Sigmoid colon (tissue), 7 donors: ENCODE results near the gene PCDHA8. TPM values are rescaled to one million over a fixed set of nuclear protein-coding genes. Genes with fewer than 3 reads are reported as not detected.
A peak's percentile ranks its signal among the peaks of the same experiment; 100 is the strongest.
"Not testable (repeated sequence)": the region's sequence is repeated elsewhere in the genome, so short reads cannot be mapped to it uniquely, and the experiment has no call there.

Experiments used
- DNase-seq: peaks from one replicate; pipeline ENCODE4 v3.0.0-alpha.2; 2019
- H3K27ac ChIP-seq, 4 donors: fragments of 200-600 bp; sonication (generic); one replicate each; pipeline ENCODE4 v1.5.1; 2016 to 2019; ENCODE audit warnings: mild to moderate bottlenecking in 1 of 4
- H3K27me3 ChIP-seq, 3 donors: fragments of 200-600 bp; sonication (generic); one replicate each; pipeline ENCODE4 v1.5.1; 2019; ENCODE audit warnings: mild to moderate bottlenecking in 1 of 3
- H3K36me3 ChIP-seq, 4 donors: fragments of 200-600 bp; sonication (generic); one replicate each; pipeline ENCODE4 v1.5.1; 2016 to 2019
- H3K4me1 ChIP-seq, 4 donors: fragments of 200-600 bp; sonication (generic); one replicate each; pipeline ENCODE4 v1.5.1; 2017 to 2019
- H3K4me3 ChIP-seq, 4 donors: fragments of 200-600 bp; sonication (generic); one replicate each; pipeline ENCODE4 v1.5.1; 2017 to 2019; ENCODE audit warnings: mild to moderate bottlenecking in 2 of 4, moderate library complexity in 1 of 4
- H3K9me3 ChIP-seq, 4 donors: fragments of 200-600 bp in 3 of 4; sonication (generic) in 3 of 4; one replicate each; pipeline versions ENCODE4 v1.5.1 to v1.6.1; 2013 to 2019
- EP300 ChIP-seq, 4 donors: sonication (generic); formaldehyde crosslinking; IDR thresholded peaks; one replicate each; pipeline ENCODE4 v1.6.1; 2017; ENCODE audit warnings: antibody characterized with exemption in 4 of 4
- POLR2A ChIP-seq, 2 donors: fragments of 450-650 bp; IDR thresholded peaks; one replicate each; pipeline ENCODE4 v1.6.1; 2016; ENCODE audit warnings: antibody characterized with exemption in 2 of 2, mild to moderate bottlenecking in 2 of 2, moderate library complexity in 2 of 2
- POLR2AphosphoS5 ChIP-seq, 4 donors: sonication (generic); formaldehyde crosslinking; IDR thresholded peaks; one replicate each; pipeline ENCODE4 v1.6.1; 2017; ENCODE audit warnings: antibody characterized with exemption in 4 of 4
- WGBS, 2 donors: extraction: QIAGEN DNeasy Blood & Tissue Kit; methylation state at CpG; one replicate each; pipeline ENCODE4 v1.1.7; 2013; 5-methylcytosine and 5-hydroxymethylcytosine counted together
- intact Hi-C: fragments of 100-400 bp; cut with DNase I; formaldehyde crosslinking; loops from one replicate; pipeline ENCODE4 v1.15.1; 2023
- polyA plus RNA-seq, 3 donors: library from polyadenylated mRNA; stranded (reverse); fragments of 200-250 nt; gene quantifications; one replicate each; pipeline ENCODE4 v1.2.3, GENCODE V29; 2013
- total RNA-seq, 4 donors: library from RNA; depleted of rRNA; stranded (reverse); fragments of >200 nt; gene quantifications; one replicate each; pipeline ENCODE4 v1.1.0, GENCODE V29; 2016
- TF ChIP-seq, protein P1 (sequence below), 4 experiments: fragments of 450-650 bp in 3 of 4; fragments of 200-600 bp in 1 of 4; IDR thresholded peaks; one replicate each; pipeline ENCODE4 v1.5.1; 2016 to 2019; ENCODE audit warnings: antibody characterized with exemption in 4 of 4, mild to moderate bottlenecking in 3 of 4, moderate library complexity in 2 of 4
- donor health status: healthy with polysubstance abuse.
- donor health status: Bipolar disorder and iron deficiency.
- donor health status: healthy.

PCDHA8 gene
- total and polyA plus RNA-seq, 7 donors = 0.49 TPM; not detected in 6

DNA sequence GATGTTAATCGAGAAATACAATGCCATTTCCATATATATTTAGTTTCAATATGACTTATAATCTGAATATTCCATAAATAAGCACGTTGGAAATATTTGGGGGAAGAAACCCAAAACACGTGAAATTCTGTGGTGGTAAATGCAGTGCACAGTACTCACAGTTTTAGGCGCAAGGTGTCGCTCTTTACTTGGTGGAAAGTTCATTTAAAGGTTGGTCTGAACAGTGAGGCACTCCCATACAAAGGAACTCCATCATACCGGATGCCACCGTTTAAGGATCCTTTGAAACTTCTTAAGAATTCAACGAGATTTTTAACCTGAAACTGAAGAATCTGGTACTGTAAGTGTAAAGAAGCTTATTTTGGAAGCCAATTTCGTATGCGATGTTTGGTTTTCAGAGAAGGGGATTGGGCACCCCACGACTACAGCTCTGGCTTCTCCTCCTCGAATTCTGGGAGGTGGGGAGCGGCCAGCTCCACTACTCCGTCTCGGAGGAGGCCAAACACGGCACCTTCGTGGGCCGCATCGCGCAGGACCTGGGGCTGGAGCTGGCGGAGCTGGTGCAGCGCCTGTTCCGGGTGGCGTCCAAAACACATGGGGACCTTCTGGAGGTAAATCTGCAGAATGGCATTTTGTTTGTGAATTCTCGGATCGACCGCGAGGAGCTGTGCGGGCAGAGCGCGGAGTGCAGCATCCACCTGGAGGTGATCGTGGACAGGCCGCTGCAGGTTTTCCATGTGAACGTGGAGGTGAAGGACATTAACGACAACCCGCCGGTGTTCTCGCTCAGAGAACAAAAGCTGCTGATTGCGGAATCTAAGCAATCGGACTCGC is 28.0 kb downstream of the PCDHA8 start, which contains the start of gene PCDHA11:
TSS of gene PCDHA11 (plus strand) at position 237 of the 834 bp plus-strand sequence. CDS start at position 384, 147 bp downstream.
- TF ChIP-seq POLR2A (IDR thresholded peaks at IDR 0.05) (no peak), POLR2AphosphoS5 (IDR thresholded peaks at IDR 0.05) (no peak), EP300 (IDR thresholded peaks at IDR 0.05) (no peak)
- TF ChIP-seq, protein P1, sequence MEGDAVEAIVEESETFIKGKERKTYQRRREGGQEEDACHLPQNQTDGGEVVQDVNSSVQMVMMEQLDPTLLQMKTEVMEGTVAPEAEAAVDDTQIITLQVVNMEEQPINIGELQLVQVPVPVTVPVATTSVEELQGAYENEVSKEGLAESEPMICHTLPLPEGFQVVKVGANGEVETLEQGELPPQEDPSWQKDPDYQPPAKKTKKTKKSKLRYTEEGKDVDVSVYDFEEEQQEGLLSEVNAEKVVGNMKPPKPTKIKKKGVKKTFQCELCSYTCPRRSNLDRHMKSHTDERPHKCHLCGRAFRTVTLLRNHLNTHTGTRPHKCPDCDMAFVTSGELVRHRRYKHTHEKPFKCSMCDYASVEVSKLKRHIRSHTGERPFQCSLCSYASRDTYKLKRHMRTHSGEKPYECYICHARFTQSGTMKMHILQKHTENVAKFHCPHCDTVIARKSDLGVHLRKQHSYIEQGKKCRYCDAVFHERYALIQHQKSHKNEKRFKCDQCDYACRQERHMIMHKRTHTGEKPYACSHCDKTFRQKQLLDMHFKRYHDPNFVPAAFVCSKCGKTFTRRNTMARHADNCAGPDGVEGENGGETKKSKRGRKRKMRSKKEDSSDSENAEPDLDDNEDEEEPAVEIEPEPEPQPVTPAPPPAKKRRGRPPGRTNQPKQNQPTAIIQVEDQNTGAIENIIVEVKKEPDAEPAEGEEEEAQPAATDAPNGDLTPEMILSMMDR (IDR thresholded peaks at IDR 0.05) = no peak
- Histone ChIP-seq H3K4me3 (peak within 1 kb of the TSS in 1 of 4 donors; percentile 12), H3K27ac (no peak within 1 kb of the TSS), H3K27me3 (peaks cover 0 to 49% (median 18%) of the 10 kb centered on the region in 3 donors), H3K36me3 (no peaks in the 10 kb centered on the region), H3K9me3 (peaks cover 12 to 24% (median 16%) of the 10 kb centered on the region in 4 donors), H3K4me1 (no peaks in the 10 kb centered on the region)
- 21 to 45% methylated on average over 41 of the region's 41 CpGs for WGBS, 2 donors
- DNase-seq = no peak
- intact Hi-C loops = no loop called here

DNA sequence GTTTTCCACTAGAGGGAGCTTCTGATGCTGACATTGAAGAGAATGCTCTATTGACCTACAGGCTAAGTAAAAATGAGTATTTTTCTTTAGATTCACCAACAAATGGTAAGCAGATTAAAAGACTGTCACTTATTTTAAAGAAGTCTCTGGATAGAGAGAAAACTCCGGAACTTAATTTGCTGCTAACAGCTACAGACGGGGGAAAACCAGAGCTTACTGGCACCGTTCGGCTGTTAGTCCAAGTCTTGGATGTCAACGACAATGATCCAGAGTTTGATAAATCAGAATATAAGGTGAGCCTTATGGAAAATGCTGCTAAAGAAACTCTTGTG is 28.5 kb downstream of the PCDHA8 start:
- H3K4me1 ChIP-seq = no peaks in the 10 kb centered on the region
- intact Hi-C loops = no loop called here
- DNase-seq = no peak
- H3K36me3 ChIP-seq = no peaks in the 10 kb centered on the region
- TF ChIP-seq EP300 (IDR thresholded peaks at IDR 0.05) = no peak
- TF ChIP-seq POLR2AphosphoS5 (IDR thresholded peaks at IDR 0.05) = no peak
- TF ChIP-seq POLR2A (IDR thresholded peaks at IDR 0.05) = no peak
- peak overlapping the region in 1 of 4 donors; percentile 12 for H3K4me3 ChIP-seq
- no peak overlapping the region for H3K27ac ChIP-seq
- WGBS, 2 donors = 60 to 66% methylated on average over 5 of the region's 5 CpGs
- peaks cover 12 to 24% (median 16%) of the 10 kb centered on the region in 4 donors for H3K9me3 ChIP-seq
- H3K27me3 ChIP-seq = peaks cover 0 to 53% (median 18%) of the 10 kb centered on the region in 3 donors

DNA sequence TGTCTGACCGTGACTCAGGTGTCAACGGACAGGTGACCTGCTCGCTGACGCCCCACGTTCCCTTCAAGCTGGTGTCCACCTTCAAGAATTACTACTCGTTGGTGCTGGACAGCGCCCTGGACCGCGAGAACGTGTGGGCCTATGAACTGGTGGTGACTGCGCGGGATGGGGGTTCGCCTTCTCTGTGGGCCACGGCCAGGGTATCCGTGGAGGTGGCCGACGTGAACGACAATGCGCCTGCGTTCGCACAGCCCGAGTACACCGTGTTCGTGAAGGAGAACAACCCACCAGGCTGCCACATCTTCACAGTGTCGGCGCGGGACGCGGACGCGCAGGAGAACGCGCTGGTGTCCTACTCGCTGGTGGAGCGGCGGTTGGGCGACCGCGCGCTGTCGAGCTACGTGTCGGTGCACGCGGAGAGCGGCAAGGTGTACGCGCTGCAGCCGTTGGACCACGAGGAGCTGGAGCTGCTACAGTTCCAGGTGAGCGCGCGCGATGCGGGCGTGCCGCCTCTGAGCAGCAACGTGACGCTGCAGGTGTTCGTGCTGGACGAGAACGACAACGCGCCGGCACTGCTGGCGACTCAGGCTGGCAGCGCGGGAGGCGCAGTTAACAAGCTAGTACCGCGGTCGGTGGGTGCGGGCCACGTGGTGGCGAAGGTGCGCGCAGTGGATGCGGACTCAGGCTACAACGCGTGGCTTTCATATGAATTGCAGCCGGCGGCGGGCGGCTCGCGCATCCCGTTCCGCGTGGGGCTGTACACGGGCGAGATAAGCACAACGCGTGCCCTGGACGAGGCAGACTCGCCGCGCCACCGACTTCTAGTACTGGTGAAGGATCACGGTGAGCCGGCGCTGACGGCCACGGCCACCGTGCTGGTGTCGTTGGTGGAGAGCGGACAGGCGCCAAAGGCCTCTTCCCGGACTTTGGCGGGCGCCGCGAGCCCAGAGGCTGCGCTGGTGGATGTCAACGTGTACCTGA is 29.5 kb downstream of the PCDHA8 start:
- H3K4me1 ChIP-seq = no peaks in the 10 kb centered on the region
- intact Hi-C loops = no loop called here
- TF ChIP-seq EP300 (IDR thresholded peaks at IDR 0.05) (no peak), POLR2A (IDR thresholded peaks at IDR 0.05) (no peak), POLR2AphosphoS5 (IDR thresholded peaks at IDR 0.05) (no peak)
- TF ChIP-seq, protein P1 (IDR thresholded peaks at IDR 0.05) = no peak
- peaks cover 12 to 28% (median 17%) of the 10 kb centered on the region in 4 donors for H3K9me3 ChIP-seq
- no peaks in the 10 kb centered on the region for H3K36me3 ChIP-seq
- peaks cover 0 to 63% (median 18%) of the 10 kb centered on the region in 3 donors for H3K27me3 ChIP-seq
- no peak for DNase-seq
- no peak overlapping the region for H3K27ac ChIP-seq
- 59 to 81% methylated on average over 114 of the region's 114 CpGs for WGBS, 2 donors
- no peak overlapping the region for H3K4me3 ChIP-seq

DNA sequence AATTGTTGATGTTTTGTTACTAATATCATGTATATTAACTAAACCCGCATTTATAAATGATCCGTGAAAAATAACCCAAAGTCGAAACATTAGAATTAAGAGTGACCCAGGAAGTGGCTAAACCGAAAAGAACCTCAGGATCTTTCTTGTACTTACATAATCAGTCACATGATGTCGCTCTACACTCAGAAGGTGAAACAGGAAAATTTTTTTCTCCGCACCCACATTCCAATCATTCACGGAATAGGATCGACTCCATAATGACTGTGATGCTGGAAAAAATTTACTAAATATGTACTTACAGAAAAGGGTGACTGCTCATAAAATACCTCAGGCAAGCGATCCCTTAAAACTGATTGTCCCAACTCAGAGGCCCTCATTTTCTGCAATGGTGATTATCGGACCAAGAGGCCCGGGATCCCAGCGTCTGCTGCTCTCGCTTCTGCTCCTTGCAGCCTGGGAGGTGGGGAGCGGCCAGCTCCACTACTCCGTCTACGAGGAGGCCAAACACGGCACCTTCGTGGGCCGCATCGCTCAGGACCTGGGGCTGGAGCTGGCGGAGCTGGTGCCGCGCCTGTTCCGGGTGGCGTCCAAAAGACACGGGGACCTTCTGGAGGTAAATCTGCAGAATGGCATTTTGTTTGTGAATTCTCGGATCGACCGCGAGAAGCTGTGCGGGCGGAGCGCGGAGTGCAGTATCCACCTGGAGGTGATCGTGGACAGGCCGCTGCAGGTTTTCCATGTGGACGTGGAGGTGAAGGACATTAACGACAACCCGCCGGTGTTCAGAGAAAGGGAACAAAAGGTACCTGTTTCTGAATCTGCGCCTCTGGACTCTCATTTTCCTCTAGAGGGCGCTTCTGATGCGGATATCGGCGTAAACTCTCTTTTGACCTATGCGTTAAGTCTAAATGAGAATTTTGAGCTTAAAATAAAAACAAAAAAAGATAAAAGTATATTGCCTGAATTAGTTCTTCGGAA is 34.4 kb downstream of the PCDHA8 start, which contains the start of gene PCDHA12:
TSS of gene PCDHA12 (plus strand) at position 224 of the 981 bp plus-strand sequence. CDS start at position 389, 165 bp downstream.
- no peaks in the 10 kb centered on the region for H3K4me1 ChIP-seq
- WGBS, 2 donors = 24 to 53% methylated on average over 47 of the region's 47 CpGs
- no peak within 1 kb of the TSS for H3K4me3 ChIP-seq
- TF ChIP-seq EP300 (IDR thresholded peaks at IDR 0.05) (no peak), POLR2A (IDR thresholded peaks at IDR 0.05) (no peak)
- TF ChIP-seq, protein P1 (IDR thresholded peaks at IDR 0.05) = no peak
- DNase-seq = no peak
- H3K27ac ChIP-seq = peak within 1 kb of the TSS in 1 of 4 donors; percentile 36
- peaks cover 0 to 83% (median 4%) of the 10 kb centered on the region in 3 donors for H3K27me3 ChIP-seq
- peaks cover 16 to 30% (median 20%) of the 10 kb centered on the region in 4 donors for H3K9me3 ChIP-seq
- intact Hi-C loops = no loop called here
- no peaks in the 10 kb centered on the region for H3K36me3 ChIP-seq

DNA sequence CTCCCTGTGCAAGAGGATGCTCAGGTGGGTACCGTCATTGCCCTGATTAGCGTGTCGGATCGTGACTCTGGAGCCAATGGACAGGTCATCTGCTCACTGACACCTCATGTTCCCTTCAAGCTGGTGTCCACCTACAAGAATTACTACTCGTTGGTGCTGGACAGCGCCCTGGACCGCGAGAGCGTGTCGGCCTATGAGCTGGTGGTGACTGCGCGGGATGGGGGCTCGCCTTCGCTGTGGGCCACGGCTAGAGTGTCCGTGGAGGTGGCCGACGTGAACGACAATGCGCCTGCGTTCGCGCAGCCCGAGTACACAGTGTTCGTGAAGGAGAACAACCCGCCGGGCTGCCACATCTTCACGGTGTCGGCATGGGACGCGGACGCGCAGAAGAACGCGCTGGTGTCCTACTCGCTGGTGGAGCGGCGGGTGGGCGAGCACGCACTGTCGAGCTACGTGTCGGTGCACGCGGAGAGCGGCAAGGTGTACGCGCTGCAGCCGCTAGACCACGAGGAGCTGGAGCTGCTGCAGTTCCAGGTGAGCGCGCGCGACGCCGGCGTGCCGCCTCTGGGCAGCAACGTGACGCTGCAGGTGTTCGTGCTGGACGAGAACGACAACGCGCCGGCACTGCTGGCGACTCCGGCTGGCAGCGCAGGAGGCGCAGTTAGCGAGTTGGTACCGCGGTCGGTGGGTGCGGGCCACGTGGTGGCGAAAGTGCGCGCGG is 35.7 kb downstream of the PCDHA8 start:
- Histone ChIP-seq H3K27me3 (peaks cover 0 to 85% (median 5%) of the 10 kb centered on the region in 3 donors), H3K9me3 (peaks cover 8 to 25% (median 14%) of the 10 kb centered on the region in 4 donors)
- H3K36me3 ChIP-seq, intact Hi-C loops, DNase-seq, H3K4me1 ChIP-seq, H3K27ac ChIP-seq, H3K4me3 ChIP-seq: not testable (repeated sequence)
- WGBS, 2 donors = 52 to 81% methylated on average over 80 of the region's 80 CpGs
